C4-2B (cell line): ENCODE results near the gene CNGA3.

Experiments
- ZFX ChIP-seq: fragments of 450-650 bp; IDR thresholded peaks from 2 replicates; pipeline ENCODE4 v1.6.1; 2017
- TF ChIP-seq, protein P1 (sequence below): fragments of 450-650 bp; conservative IDR thresholded peaks from 2 replicates; pipeline ENCODE4 v1.5.1; 2017; ENCODE audit warnings: mild to moderate bottlenecking

DNA sequence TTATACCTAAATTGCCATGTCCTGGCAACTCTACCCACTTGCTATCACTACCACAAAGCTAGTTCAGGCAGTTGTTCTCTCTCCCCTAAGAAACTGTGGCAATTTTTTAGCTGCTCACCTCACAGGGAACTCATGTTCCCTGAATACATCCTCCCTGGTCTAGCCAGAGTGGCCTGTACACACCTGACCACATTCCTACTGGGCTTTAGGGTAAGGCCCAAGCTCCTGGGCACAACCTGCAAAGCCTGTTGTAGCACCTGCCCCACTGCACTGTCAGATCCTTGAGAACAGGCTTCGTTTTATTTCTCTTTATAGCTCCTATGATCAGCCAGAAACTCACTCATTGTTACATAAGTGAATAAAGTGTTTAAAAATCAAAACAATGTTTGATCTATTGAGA, 21.5 kb downstream of the CNGA3 start:
- TF ChIP-seq, protein P1, sequence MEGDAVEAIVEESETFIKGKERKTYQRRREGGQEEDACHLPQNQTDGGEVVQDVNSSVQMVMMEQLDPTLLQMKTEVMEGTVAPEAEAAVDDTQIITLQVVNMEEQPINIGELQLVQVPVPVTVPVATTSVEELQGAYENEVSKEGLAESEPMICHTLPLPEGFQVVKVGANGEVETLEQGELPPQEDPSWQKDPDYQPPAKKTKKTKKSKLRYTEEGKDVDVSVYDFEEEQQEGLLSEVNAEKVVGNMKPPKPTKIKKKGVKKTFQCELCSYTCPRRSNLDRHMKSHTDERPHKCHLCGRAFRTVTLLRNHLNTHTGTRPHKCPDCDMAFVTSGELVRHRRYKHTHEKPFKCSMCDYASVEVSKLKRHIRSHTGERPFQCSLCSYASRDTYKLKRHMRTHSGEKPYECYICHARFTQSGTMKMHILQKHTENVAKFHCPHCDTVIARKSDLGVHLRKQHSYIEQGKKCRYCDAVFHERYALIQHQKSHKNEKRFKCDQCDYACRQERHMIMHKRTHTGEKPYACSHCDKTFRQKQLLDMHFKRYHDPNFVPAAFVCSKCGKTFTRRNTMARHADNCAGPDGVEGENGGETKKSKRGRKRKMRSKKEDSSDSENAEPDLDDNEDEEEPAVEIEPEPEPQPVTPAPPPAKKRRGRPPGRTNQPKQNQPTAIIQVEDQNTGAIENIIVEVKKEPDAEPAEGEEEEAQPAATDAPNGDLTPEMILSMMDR: no peak
- TF ChIP-seq ZFX: no peak
